Renal cortical epithelial cell (primary cell): ENCODE results near the gene FXYD5. TPM values are rescaled to one million over a fixed set of nuclear protein-coding genes. Genes with fewer than 3 reads are reported as not detected.
"Not testable (repeated sequence)": the region's sequence is repeated elsewhere in the genome, so short reads cannot be mapped to it uniquely, and the experiment has no call there.

Experiments
- DNase-seq: peaks from one replicate; pipeline ENCODE4 v3.0.0-alpha.2; 2011; ENCODE audit warnings: low read depth
- total RNA-seq: library from RNA; depleted of rRNA; stranded (reverse); fragments of >200 nt; gene quantifications from 2 replicates; pipeline ENCODE4 v1.2.3, GENCODE V29; 2014

The FXYD5 gene
- total RNA-seq, 1 donor from 2014 or later: 7.2 TPM

DNA sequence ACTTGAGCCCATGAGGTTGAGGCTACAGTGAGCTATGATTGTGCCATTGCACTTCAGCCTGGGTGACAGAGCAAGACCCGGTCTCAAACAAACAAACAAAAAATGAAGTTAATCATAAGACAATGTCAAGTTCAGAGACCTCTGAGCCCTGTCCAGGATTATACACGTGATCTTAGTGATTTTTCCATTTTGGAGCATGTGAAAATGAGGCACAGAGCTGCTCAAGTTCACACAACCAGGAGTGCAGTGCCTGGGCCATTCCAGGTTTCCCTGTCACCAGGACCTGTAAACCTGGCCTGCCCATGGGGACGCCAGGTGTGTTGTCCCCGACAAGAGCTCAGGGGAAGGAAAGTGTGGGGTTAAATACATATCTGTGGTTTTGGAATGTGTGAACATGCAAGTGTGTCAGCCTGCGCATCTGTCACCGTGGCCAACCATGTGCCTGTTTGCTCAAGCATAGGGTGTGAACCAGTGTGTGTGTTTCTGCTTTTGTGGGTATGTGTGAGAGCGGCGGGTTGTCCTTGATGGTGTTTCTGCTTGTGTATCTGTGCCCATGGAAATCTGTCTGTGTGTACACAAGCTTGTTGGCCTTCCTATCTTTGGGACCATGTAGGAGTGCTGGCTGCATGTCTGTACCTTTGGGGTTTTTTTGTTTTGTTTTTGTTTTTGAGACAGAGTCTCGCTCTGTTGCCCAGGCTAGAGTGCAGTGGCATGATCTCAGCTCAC, 17.4 kb upstream of the FXYD5 start:
- no peak for DNase-seq

DNA sequence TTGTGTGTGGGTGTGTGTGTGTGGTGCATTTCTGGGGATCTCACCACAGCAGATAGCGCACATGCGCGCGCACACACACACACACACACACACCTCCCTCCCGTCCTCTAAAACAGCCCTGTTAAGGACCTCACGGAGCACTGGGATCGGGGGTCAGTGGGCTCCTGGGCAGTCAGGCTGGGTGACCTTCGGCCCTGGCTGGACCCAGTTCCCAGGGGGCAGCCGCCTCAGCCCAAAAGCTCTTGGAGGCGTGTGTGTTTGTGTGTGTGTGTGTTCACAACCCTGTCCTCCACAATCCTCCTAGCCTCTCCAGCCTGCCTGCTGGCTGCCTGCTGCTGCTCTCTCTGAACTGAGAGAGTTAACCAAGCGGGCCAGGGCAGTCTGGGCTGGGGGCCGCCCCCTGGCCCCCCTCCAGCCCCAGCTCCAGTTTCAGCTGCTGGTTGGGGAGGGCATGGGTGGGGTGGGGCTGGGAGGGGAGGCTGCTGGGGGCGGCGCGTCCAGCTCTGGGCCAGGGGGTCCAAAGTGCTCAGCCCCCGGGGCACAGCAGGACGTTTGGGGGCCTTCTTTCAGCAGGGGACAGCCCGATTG, 16.1 kb upstream of the FXYD5 start, which contains the start of gene FXYD1:
Gene FXYD1 (plus strand): TSS at position 520 of the 588 bp plus-strand sequence. CDS start 1,256 bp downstream, outside the sequence.
- DNase-seq: no peak

DNA sequence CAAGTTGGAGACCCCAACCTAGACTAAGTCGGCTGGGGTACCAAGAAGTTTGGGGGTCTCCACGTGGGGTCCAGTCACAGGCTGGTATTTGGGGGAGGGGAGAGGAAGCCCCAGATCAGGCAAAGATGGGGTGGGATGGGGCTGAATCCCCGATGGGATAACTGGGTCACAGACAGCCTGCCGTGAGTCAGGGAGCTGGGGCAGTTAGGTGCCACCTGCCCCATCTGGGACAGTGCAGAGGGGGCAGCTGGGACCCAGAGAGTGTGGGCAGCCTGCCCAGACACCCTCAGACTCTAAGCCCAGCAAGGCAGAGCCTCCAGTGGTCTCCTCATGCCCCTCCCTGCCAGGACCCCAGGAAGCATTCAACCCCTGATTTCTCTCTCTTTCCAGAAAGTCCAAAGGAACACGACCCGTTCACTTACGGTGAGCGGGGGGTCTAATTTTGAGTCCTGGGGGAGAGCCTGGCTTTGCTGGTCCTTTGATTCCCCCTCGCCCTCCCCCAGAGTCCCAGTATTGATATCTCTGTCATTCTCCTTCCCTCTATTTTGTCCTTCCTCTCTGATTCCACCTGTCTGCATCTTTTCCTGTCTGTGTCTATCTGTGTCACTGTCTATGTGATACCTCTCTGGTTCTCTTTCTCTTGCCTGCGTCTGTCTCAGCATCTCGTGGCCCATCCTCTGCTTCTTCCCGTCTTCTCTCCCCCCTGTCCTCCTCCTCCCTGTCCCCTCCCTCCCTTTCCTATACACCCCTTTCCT, 14.2 kb upstream of the FXYD5 start:
- no peak for DNase-seq

DNA sequence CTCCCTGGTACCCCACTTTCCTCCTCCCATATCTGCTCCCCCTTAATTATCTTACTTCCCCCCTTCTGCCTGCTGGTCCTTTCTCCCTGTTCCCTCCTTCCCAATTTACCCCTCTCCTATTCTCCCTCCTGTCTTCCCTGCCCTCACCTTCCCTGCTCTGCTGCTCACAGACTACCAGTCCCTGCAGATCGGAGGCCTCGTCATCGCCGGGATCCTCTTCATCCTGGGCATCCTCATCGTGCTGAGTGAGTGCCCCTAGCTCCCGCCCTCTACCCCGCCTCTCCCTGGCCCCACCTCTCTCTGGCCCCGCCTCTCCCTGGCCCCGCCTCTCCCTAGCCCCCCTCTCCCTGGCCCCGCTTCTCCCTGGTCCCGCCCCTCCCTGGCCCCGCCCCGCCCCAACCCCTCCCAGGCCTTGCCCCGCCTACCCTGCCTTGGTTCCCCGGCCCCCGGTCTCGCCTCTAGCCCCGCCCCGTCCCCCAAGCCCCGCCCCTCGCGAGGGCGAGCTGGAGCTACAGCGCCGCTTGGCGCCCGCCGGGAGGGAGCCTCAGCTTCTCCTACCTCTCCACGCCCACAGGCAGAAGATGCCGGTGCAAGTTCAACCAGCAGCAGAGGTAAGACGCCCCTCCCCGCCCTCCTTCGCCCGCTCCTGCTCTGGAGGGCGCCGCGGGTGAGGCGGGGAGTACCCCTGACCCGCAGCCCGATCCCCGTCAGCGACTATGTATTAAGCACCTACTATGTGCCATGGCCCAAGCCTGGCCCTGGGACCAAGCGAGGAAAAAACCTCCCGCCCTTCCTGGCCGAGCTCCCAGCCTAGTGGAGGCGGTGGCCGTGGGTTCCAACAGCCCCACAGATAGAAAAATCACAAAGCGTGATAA, 13.3 kb upstream of the FXYD5 start:
- DNase-seq: peak; percentile 63

DNA sequence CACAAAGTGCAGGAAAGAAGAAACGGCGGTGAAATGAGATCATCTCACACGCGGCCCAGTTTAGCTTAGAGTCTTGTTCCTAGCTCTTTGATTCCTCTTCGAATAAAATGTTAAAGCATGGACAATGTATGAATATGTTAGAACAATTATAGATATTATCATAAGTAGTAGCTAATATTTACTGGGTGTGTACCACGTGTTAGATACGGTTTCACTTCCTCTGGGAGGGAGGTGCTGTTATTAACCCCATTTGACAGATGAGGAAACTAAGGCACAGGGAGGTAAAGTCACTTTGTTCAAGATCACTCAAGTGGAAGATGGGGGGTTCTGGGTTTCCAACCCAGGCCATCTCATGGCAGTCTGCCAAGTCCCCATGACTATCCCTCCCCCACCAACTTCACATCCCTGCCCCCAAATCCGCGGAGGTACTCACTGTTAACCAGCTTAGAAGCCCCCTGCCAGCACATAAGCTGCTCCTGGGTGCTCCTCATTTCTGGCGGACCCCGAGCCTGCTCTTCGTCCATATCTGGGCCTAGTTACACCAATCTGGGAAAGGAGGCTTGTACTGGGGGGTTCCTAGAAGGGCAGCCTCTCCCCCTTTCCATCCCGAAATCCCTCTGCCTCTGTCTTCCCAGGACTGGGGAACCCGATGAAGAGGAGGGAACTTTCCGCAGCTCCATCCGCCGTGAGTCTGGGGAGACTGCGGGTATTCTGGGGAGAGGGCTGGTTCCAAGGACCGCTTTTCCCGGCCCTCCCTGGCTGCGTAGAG, 12.5 kb upstream of the FXYD5 start:
- DNase-seq: no peak

DNA sequence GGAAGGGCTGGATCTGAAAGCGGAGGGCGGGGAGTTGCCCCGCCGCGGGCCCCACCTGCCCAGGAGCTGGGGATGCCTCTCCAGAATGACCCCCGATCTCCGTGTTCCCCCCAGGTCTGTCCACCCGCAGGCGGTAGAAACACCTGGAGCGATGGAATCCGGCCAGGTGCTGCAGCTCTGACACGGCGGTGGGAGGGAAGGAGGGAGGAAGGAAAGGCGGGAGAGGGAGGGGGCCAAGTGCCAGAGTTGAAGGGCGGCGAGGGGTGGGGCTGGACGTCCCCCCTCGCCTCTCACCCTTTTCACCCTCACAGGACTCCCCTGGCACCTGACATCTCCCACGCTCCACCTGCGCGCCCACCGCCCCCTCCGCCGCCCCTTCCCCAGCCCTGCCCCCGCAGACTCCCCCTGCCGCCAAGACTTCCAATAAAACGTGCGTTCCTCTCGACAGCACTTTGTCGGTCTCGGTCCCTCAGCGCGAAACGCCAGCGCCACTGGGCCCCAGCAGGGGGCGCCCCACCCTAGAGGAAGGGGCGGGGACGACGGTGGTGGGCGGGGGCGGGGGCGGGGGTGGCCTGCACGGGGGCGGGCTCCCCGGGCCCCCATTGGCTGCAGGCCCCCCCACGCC, 11.8 kb upstream of the FXYD5 start:
- DNase-seq: no peak

DNA sequence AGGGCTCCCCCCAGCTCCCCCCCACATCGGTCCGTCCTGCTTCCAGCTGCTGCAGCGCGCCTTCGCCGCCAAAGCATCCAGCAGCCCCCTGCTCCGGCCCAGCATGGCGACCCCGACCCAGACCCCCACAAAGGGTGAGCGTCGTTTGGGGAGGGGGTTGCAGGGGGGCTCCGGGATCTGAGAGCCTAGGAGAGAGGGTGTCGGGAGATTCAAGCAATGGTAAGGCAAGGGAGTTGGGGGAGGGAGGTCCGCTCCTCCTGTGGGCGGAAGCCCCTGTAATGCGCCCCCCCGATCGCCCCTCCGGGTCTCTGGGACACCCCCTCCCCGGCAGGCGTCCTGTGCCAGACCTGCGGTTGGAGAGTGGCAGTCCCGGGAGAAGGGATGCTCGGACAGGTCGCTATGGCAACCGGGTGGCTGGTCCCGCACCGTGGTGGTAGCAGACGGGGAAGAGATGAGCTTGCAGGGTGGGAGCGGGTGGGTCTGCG, 11.3 kb upstream of the FXYD5 start, which contains the start of gene FXYD7:
Gene FXYD7 (plus strand): TSS at position 25 of the 485 bp plus-strand sequence. CDS start 79 bp downstream, at position 104.
- no peak for DNase-seq

DNA sequence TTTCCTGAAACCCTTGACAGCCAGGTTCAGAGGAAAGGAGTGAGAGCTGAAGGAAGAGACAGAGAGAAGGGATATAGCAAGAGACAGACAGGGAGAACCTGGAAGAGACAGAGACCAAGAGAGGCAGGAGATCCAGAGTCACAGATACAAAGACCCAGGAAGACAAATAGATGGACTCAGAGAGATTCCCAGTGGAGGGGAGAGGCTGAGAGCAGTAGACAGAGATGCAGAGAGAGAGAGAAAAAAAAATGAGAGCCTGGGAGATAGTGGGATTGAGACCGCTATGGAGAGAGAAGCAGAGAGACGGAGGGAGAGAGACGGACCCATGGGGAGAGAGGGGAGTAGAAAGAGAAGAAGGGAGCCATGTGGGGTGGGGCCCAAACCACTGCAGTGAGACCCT, 10.7 kb upstream of the FXYD5 start:
- no peak for DNase-seq

DNA sequence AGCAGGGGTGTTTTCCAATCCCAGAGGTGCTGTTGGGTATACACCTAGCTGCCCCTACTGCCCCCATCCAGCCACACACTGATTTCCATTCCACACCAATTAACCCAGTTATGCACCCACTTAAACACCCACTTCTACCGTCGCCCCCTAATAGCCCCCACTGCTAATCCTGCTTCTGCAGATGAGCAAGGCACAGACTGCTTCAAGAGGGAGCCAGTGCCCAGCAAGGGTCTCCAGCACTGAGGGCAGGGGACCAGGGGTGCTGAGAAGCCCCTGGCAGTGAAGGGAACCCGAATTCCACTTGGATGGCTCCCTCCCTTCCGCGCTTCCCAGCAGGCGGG, 10.3 kb upstream of the FXYD5 start:
- DNase-seq: no peak

DNA sequence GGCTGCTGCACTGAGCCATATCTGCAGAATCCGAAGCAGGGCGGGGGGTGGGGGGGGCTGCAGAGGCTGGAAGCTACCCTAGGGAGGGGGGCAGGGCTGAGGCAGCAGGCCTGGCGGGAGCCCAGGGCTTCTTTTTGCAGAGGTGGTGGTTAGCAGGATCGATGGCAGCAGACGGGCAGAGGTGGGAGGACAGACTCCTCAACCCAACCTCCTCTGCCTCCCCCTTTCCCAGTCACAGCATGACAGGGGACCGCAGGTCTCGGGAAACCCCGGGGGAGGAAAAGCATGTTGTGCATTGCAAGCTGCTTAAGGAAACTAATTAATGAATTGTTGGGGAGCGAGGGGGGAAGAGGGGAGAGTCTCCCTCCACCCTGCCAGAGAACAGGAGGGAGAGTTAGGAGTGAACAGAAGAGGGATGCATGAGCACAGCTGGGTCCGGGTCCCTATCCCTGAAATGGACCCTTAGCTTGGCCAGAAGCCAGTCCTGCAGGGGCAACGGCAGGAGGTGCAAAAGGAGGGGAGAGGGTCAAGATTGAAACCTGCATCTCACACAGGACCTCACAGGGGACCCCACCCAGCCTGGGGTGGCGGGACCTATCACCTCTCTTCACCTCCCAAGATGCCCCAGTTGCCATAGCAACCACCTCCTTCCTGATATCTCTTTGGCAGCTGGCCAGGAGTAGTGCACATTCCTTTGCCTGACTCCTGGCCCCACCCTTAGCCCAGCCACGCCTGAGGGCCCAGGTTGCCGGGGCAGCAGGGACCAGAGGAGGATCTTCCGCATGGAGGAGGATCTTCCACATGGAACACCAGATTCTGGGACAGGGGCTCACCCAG, 9.7 kb upstream of the FXYD5 start:
- DNase-seq: peak; percentile 54

DNA sequence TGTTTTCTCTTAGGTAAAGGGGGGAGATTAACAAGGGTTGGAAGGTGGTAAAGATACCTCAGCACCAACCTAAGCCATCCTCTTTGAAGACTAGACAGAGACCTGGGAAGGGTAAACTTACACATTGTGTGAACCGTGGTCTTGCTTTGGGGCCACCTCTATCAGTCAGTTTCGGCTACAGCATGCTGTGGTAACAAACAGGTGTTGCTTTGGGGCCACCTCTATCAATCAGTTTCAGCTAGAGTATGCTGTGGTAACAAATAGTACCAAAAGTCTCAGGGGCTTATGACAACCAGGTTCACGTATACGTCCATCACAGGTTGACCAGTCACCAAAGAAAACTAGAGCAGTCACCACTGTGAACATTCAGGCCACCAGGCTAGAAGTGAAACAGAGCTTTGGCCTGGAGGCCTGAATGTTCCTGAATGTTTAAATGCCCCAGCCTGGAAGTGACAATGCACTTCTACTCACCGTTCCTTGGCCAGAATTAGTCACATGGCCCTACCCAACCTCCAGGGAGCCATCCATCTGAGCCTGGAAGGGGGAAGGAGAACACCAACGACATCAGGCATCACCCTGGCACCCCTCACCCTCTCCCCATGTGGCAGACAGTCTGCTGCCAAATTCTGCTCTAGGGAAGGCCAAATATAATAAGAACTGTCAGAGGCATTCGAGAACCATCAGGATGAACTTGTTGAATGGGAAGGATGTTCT, 7.6 kb upstream of the FXYD5 start:
- no peak for DNase-seq

DNA sequence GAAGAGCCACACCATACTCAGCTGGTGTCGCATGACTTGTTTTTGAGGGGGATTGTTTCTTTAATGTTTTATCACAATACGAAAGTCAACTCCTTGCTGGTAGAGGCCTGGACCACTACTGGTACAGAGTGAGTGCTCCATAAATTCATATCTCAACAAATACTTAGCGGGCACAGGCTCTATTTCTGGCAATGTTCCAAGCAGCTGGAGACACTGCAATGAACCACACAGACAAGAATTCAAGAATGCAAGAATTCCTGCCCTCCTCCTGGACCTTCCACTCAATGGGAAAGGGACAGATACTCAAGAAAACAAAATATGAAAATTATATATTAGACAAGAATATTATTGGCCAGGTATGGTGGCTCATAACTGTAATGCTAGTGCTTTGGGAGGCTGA, 5.1 kb upstream of the FXYD5 start:
- DNase-seq: no peak

DNA sequence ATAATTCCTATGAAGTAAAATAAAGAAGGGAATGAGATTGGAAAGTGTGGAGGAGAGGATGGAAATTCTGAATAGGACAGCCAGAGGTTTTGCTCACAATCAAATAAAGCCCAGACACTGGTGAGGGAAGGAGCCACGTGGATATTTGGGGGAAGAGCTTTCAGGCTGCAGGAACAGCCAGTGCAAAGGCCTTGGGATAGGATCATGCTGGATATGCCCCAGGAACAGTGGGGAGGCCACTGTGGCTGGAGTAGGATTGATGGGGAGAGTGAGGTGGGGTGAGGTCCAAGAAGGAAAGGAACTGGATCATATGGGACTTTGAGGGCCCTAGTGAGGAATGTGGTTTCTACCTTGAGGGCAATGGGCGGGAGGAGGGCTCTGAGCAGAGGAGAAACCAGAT, 4.1 kb upstream of the FXYD5 start:
- DNase-seq: no peak

DNA sequence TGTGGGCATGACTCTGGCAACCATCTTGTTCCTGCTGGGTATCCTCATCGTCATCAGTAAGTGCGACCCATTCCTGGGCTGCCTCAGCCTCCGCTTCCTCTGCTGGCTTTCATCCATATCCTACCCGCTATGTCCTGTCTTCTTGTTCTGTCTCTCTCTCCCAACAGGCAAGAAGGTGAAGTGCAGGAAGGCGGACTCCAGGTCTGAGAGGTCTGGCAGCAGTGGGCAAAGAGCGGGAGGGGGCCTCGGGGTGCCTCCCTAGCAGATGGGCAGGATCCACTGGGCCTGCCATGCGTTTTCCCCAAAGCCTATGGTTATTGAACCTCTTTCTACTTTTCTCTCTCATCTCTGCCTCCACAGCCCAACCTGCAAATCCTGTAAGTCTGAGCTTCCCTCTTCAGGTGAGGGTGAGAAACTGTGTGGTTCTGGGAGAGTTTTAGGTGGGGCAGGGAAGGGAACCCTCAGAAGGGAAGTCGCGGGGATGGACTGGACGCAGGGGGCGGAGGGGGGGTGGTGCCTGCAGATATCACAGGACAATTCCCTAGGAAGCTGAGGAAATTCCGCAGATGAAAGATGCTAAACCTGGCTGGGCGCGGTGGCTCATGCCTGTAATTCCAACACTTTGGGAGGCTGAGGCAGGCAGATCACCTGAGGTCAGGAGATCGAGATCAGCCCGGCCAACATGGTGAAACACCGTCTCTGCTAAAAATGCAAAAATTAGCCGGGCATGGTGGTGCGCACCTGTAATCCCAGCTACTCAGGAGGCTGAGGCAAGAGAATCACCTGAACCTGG, 3.1 kb upstream of the FXYD5 start:
- DNase-seq: no peak

DNA sequence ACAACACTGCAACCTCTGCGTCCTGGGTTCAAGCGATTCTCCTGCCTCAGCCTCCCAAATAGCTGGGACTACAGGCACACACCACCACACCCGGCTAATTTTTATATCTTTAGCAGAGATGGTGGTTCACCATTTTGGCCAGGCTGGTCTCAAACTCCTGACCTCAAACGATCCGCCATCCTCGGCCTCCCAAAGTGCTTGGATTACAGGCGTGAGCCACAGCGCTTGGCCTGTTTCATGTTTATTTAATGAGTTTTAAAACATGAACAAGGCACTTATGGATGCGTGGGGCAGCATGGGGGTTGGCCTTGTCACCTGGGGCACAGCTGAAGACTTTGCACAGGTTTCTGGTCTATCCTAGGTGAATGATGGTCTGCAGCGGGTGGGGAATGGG, 1.4 kb upstream of the FXYD5 start:
- not testable (repeated sequence) for DNase-seq

DNA sequence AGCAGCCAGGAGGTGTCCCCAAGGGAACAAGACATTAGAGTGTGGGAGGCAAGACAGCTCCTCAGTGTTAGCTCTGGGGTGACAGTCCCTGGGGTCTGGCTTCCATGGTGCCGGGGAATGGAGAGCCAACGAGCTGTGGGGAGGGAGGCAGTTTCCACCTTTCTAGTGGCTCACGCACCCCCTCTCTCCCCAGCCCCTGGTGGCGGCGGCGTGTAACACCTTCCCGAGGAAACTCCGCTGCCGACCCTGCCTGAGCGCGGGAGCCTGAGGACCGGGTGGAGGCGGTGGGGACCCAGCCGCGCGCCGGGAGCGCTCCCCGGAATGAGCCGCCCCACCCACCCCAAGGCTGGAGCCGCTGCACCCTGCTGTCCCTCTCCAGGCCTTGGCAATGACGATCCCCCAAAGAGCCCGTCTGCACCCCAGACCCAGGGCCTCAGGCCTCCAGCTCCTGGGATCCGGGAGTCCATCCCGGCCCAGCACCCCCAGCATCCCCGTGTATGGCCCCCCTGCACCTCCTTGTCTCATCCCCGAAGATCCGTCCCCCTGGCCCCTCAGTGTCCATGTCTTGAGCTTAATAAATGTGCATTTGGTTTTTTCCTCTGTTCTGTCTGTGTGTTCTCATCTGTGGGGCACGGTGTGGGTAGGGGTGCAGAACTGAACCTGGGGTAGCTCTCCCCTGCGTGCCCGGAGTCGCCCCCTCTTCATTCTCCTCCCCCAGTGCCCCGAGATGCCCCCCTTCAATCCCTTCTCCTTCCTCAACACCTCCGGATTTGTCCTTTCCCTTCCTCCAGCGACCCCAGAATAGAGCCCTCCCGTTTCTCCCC, 622 bp upstream of the FXYD5 start:
- DNase-seq: no peak

DNA sequence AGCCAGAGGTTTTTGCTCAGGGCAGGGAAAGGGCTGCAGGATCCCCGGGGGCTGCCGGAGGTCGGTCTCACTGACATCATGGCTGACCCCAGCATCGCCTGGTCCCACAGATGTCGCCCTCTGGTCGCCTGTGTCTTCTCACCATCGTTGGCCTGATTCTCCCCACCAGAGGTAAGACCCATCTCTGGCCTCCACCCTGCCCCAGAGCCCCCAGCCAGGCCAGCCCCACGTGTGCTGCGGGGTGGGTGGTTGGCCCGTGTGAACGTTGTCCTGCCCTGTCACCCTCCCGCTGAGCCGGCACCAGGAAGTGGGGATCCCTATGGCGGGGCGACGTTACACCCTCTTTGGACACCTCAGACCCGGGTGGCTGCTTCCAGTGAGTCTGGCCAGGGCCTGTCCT, 906 bp downstream of the FXYD5 start:
- DNase-seq: no peak
